Gastroesophageal sphincter (tissue), 3 donors: ENCODE measurements around the gene PRKN.

ENCODE experiments used
- POLR2A ChIP-seq, 2 donors: fragments of 450-650 bp; IDR thresholded peaks; one replicate each; pipeline ENCODE4 v1.6.1; 2017; ENCODE audit warnings: antibody characterized with exemption in 2 of 2, mild to moderate bottlenecking in 2 of 2, moderate library complexity in 1 of 2
- TF ChIP-seq, protein P1 (sequence below), 4 experiments: fragments of 200-600 bp in 2 of 4; fragments of 450-650 bp in 2 of 4; sonication (generic) in 1 of 4; IDR thresholded peaks; one replicate each; pipeline ENCODE4 v1.5.1; 2017 to 2019; ENCODE audit warnings: antibody characterized with exemption in 4 of 4, mild to moderate bottlenecking in 2 of 4, moderate library complexity in 2 of 4

DNA sequence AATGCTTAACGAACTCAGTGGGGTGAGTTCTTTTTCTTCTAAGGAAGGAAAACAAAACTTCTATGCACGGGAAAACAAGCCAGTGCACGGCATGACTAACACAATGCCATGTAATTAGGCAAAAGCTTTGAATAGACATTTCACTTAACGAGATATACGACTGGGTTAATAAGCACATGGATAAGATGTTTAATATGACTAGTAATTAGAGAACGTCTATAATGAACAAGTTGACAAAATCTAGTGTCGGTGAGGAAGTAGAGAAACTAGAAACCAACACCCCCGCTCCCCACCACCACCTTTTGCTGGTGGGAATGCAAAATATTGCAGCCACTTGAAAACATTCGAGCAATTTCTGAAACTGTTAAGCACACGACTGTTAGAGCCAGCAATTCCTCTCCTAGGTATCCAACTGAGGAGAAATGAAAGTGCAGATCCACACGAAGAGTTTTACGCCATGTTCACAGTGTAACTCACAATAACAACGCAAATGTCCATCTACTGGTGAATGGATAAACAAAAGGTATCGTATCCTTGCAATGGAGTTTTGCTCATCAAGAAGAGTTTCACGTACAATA lies 808.8 kb downstream of the PRKN start:
- TF ChIP-seq, protein P1, sequence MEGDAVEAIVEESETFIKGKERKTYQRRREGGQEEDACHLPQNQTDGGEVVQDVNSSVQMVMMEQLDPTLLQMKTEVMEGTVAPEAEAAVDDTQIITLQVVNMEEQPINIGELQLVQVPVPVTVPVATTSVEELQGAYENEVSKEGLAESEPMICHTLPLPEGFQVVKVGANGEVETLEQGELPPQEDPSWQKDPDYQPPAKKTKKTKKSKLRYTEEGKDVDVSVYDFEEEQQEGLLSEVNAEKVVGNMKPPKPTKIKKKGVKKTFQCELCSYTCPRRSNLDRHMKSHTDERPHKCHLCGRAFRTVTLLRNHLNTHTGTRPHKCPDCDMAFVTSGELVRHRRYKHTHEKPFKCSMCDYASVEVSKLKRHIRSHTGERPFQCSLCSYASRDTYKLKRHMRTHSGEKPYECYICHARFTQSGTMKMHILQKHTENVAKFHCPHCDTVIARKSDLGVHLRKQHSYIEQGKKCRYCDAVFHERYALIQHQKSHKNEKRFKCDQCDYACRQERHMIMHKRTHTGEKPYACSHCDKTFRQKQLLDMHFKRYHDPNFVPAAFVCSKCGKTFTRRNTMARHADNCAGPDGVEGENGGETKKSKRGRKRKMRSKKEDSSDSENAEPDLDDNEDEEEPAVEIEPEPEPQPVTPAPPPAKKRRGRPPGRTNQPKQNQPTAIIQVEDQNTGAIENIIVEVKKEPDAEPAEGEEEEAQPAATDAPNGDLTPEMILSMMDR (IDR thresholded peaks at IDR 0.05), result no peak
- TF ChIP-seq POLR2A (IDR thresholded peaks at IDR 0.05), result no peak
